Measurements from ENCODE around the gene ISOC1. TPM values are rescaled to one million over a fixed set of nuclear protein-coding genes. Genes with fewer than 3 reads are reported as not detected.

Gene ISOC1
- total and polyA plus RNA-seq, 12 donors: 30.4 to 102 (median 78.9) TPM

DNA sequence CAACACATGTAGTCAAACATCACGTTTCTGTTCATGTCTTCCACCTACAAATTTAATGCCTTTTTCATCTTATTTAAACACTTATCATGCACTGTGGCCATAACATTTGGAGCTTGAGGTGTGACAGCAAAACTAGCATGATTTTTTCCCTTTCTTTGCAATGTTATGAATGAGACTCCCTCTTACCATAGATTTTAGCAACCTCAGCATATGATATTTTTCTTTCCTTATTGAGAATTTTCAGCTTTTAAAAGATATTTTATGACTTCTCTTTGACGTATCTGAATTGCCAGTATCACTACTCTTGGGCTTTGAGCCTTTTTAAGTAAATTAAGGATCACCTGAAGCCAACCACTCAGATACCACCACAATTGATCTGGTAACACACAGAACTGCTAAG is 32.7 kb upstream of the ISOC1 start:
- peaks cover 0 to 14% (median 9%) of the 10 kb centered on the region in 9 donors for H3K4me1 ChIP-seq
- peaks cover 0 to 10% (median 7%) of the 10 kb centered on the region in 11 donors for H3K9me3 ChIP-seq
- H3K4me3 ChIP-seq: no peak overlapping the region
- no peak overlapping the region for H3K27ac ChIP-seq
- intact Hi-C loops (cut with DNase I): no loop called here
- no peaks in the 10 kb centered on the region for H3K27me3 ChIP-seq
- ATAC-seq (no peak), DNase-seq (no peak)
- H3K36me3 ChIP-seq: no peaks in the 10 kb centered on the region
- TF ChIP-seq, protein P1, sequence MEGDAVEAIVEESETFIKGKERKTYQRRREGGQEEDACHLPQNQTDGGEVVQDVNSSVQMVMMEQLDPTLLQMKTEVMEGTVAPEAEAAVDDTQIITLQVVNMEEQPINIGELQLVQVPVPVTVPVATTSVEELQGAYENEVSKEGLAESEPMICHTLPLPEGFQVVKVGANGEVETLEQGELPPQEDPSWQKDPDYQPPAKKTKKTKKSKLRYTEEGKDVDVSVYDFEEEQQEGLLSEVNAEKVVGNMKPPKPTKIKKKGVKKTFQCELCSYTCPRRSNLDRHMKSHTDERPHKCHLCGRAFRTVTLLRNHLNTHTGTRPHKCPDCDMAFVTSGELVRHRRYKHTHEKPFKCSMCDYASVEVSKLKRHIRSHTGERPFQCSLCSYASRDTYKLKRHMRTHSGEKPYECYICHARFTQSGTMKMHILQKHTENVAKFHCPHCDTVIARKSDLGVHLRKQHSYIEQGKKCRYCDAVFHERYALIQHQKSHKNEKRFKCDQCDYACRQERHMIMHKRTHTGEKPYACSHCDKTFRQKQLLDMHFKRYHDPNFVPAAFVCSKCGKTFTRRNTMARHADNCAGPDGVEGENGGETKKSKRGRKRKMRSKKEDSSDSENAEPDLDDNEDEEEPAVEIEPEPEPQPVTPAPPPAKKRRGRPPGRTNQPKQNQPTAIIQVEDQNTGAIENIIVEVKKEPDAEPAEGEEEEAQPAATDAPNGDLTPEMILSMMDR (IDR thresholded peaks at IDR 0.05): no peak
- 74 to 82% methylated on average over 2 of the region's 2 CpGs for WGBS, 2 donors

DNA sequence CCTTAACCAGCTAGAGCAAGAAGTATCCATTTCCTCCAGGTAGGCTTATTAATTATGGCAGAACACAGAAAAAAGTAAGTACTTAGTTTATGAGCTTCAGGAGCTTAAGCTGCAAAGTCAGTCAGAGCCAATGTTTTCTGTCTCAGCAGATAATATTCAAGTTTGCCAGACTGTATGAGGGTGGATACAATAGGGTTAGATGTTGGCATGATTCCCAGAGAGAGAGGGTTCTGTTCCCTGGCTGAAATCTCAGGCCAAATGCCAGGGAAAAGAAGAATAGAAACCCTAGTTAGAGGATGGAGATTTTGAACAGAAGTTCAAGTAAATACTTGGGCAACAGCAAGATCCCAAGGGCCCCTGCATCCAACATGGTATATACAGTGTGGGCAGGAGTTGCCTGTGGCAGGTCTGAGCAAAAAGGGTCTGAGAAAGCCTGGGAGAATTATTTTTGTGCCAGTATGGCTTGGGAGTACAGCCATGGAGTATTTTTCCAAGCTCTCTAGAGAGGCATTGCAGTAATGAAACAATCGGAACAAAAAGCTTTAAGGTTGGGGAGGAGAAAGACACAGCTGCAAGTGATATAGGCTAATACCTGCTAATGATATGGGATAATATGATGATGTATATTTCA is 31.0 kb upstream of the ISOC1 start:
- intact Hi-C loops (cut with DNase I): no loop called here
- Histone ChIP-seq H3K27ac (peak overlapping the region in 1 of 10 donors; percentile 3), H3K4me3 (no peak overlapping the region), H3K27me3 (no peaks in the 10 kb centered on the region), H3K36me3 (no peaks in the 10 kb centered on the region), H3K4me1 (peaks cover 0 to 14% (median 9%) of the 10 kb centered on the region in 9 donors), H3K9me3 (no peaks in the 10 kb centered on the region)
- ATAC-seq (peak in 7 of 8 donors; percentile 28 to 79 (median 68)), DNase-seq (peak in 1 of 2 donors; percentile 11)
- TF ChIP-seq, protein P1 (IDR thresholded peaks at IDR 0.05): no peak
- 17 to 29% methylated on average over 1 of the region's 1 CpG for WGBS, 2 donors

DNA sequence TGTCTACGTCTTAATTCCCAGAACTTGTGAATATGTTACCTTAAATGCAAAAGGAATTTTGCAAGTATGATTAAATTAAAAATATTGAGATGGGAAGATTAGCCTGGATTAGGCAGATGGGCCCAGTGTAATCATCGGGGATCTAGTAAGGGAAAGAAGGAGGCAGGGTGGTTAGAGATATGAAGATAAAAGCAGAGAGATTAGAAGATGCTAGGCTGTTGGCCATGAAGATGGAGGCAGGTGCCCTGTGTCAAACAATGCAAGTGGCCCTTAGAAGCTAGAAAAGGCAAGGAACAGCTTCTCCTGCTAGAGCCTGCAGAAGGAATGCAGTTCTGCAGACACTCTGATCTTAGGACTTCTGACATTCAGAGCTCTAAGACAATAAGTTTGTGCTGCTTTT is 28.8 kb upstream of the ISOC1 start:
- WGBS, 2 donors: 90 to 94% methylated on average over 2 of the region's 2 CpGs
- TF ChIP-seq, protein P1 (IDR thresholded peaks at IDR 0.05): no peak
- H3K4me1 ChIP-seq: peaks cover 0 to 14% (median 9%) of the 10 kb centered on the region in 9 donors
- DNase-seq: no peak
- no peaks in the 10 kb centered on the region for H3K27me3 ChIP-seq
- H3K9me3 ChIP-seq: no peaks in the 10 kb centered on the region
- H3K4me3 ChIP-seq: no peak overlapping the region
- no peaks in the 10 kb centered on the region for H3K36me3 ChIP-seq
- ATAC-seq: no peak
- no peak overlapping the region for H3K27ac ChIP-seq
- intact Hi-C loops (cut with DNase I): no loop called here

GRCh38 chr5:129067745-129068144 is 26.8 kb upstream of the ISOC1 start:
- no peak for ATAC-seq
- no peaks in the 10 kb centered on the region for H3K9me3 ChIP-seq
- H3K4me1 ChIP-seq: peaks cover 0 to 14% (median 9%) of the 10 kb centered on the region in 9 donors
- TF ChIP-seq, protein P1 (IDR thresholded peaks at IDR 0.05): no peak
- no peak overlapping the region for H3K27ac ChIP-seq
- H3K27me3 ChIP-seq: no peaks in the 10 kb centered on the region
- H3K36me3 ChIP-seq: no peaks in the 10 kb centered on the region
- no peak for DNase-seq
- H3K4me3 ChIP-seq: no peak overlapping the region
- intact Hi-C loops (cut with DNase I): no loop called here
